RWPE2 (cell line): ENCODE data around the gene RAP2C.

Experiments used
- ATAC-seq: fragments of 200-7000 bp; cut with Tn5 transposase; 3 replicates; pipeline ENCODE4 v1.9.1; 2021; ENCODE audit warnings: low read depth
- DNase-seq: peaks from one replicate; pipeline ENCODE4 v3.0.0-alpha.2; 2020; ENCODE audit warnings: low spot score
- H3K27ac ChIP-seq: fragments of 450-650 bp; 2 replicates; pipeline ENCODE4 v1.5.1; 2017; ENCODE audit warnings: mild to moderate bottlenecking; ENCODE audit not compliant: poor library complexity, severe bottlenecking
- H3K27me3 ChIP-seq: fragments of 250-450 bp; sonication (Bioruptor Pico); 2 replicates; pipeline ENCODE4 v1.5.1; 2021; ENCODE audit warnings: mild to moderate bottlenecking, moderate library complexity; ENCODE audit not compliant: insufficient read depth, poor library complexity, severe bottlenecking
- H3K36me3 ChIP-seq: fragments of 250-450 bp; sonication (Bioruptor Pico); 2 replicates; pipeline ENCODE4 v1.5.1; 2020; ENCODE audit warnings: low read depth, mild to moderate bottlenecking, moderate library complexity
- H3K4me1 ChIP-seq: fragments of 250-450 bp; sonication (Bioruptor Pico); 2 replicates; pipeline ENCODE4 v1.5.1; 2021; ENCODE audit warnings: mild to moderate bottlenecking, moderate library complexity; ENCODE audit not compliant: insufficient read depth, poor library complexity, severe bottlenecking
- H3K4me3 ChIP-seq: fragments of 250-450 bp; sonication (Bioruptor Pico); 2 replicates; pipeline ENCODE4 v1.5.1; 2021; ENCODE audit warnings: mild to moderate bottlenecking, moderate library complexity; ENCODE audit not compliant: severe bottlenecking
- H3K9me3 ChIP-seq: fragments of 250-450 bp; sonication (Bioruptor Pico); 2 replicates; pipeline ENCODE4 v1.5.1; 2021; ENCODE audit warnings: mild to moderate bottlenecking, moderate library complexity; ENCODE audit not compliant: severe bottlenecking
- CTCF ChIP-seq: fragments of 450-650 bp; IDR thresholded peaks from one replicate; pipeline ENCODE4 v1.5.1; 2017; ENCODE audit warnings: mild to moderate bottlenecking, moderate library complexity; ENCODE audit not compliant: poor library complexity, severe bottlenecking

The RAP2C gene

DNA sequence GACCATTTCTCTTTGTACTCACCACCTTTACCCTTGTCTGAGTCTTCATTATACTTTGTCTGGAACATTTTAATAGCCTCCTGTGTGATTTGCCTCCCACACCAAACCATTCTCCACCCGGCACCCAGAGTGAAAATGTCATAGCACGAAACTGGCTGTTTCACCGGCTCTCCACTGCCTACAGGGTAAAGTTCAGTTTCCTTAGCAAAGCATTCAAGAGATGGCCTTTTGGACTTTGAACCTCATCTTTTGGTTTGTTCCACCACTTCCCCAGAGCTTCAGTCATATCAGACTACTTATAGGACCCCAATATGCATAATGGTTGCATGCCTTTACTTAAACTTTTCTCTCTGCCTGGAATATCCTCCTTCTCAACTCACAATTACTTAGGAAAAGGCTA is 38.3 kb downstream of the RAP2C start:
- Histone ChIP-seq H3K9me3 (no peaks in the 10 kb centered on the region), H3K27ac (no peak overlapping the region), H3K4me1 (no peaks in the 10 kb centered on the region), H3K4me3 (no peak overlapping the region), H3K27me3 (no peaks in the 10 kb centered on the region), H3K36me3 (no peaks in the 10 kb centered on the region)
- DNase-seq: no peak
- no peak for ATAC-seq
- no peak for TF ChIP-seq CTCF

DNA sequence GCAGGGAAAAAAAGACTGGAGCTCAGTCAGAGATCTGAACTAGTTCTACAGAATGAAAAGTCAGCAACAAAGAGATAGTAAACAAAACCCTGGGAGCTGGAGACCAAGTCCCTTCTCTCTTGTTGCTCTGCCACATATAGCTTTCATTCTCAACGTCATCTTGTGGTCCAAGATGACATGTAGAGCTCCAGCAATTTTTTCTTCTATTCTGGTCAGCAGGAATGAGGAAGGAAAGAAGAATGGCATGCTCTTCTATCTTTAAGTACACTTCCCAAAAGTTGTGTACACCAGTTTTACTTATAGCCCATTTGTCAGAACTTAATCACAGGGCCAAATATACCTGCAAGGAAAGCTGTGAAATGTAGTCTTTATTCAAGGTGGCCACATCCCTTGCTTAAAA is 45.6 kb downstream of the RAP2C start:
- no peaks in the 10 kb centered on the region for H3K4me1 ChIP-seq
- DNase-seq (no peak), ATAC-seq (no peak)
- no peak overlapping the region for H3K4me3 ChIP-seq
- no peak for TF ChIP-seq CTCF
- H3K9me3 ChIP-seq: no peaks in the 10 kb centered on the region
- H3K27me3 ChIP-seq: no peaks in the 10 kb centered on the region
- H3K36me3 ChIP-seq: no peaks in the 10 kb centered on the region
- no peak overlapping the region for H3K27ac ChIP-seq

DNA sequence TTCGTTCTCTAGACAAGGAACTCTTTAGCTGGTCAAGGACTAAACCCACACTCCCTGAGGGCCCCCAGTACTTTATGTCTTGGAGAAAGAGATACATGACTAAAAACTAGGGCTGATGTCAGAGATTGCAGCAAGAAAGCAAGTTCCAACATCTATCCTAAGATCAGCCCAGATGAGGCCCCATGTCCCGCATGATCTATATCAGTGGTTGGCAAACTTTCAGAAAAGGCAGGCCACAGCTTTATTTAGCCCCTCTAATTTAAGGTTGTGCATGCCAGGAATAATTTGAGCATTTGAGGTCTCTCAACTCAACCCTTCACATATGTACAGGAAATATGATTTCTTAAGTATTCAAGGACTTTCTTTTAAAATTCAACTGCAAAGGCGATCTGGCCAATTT is 47.4 kb downstream of the RAP2C start:
- no peak for TF ChIP-seq CTCF
- ATAC-seq: no peak
- H3K27ac ChIP-seq: no peak overlapping the region
- DNase-seq: no peak
- H3K4me3 ChIP-seq: no peak overlapping the region
- no peaks in the 10 kb centered on the region for H3K27me3 ChIP-seq
- no peaks in the 10 kb centered on the region for H3K4me1 ChIP-seq
- H3K36me3 ChIP-seq: no peaks in the 10 kb centered on the region
- H3K9me3 ChIP-seq: no peaks in the 10 kb centered on the region

GRCh38 chrX:132171478-132171877 is 47.8 kb downstream of the RAP2C start:
- no peak for ATAC-seq
- DNase-seq: no peak
- H3K27ac ChIP-seq: no peak overlapping the region
- no peaks in the 10 kb centered on the region for H3K4me1 ChIP-seq
- H3K9me3 ChIP-seq: no peaks in the 10 kb centered on the region
- no peak overlapping the region for H3K4me3 ChIP-seq
- no peaks in the 10 kb centered on the region for H3K27me3 ChIP-seq
- H3K36me3 ChIP-seq: no peaks in the 10 kb centered on the region
- no peak for TF ChIP-seq CTCF

- DNase-seq (no peak), ATAC-seq (no peak)
- Histone ChIP-seq H3K27me3 (no peaks in the 10 kb centered on the region), H3K4me1 (no peaks in the 10 kb centered on the region), H3K36me3 (no peaks in the 10 kb centered on the region), H3K27ac (no peak overlapping the region), H3K9me3 (no peaks in the 10 kb centered on the region), H3K4me3 (no peak overlapping the region)
- TF ChIP-seq CTCF: no peak
Measured at GRCh38 chrX:132169554-132169953, 49.7 kb downstream of the RAP2C start.
